ENCODE results near the gene ADGRG7.
A peak's percentile ranks its signal among the peaks of the same experiment; 100 is the strongest.

ADGRG7 gene

DNA sequence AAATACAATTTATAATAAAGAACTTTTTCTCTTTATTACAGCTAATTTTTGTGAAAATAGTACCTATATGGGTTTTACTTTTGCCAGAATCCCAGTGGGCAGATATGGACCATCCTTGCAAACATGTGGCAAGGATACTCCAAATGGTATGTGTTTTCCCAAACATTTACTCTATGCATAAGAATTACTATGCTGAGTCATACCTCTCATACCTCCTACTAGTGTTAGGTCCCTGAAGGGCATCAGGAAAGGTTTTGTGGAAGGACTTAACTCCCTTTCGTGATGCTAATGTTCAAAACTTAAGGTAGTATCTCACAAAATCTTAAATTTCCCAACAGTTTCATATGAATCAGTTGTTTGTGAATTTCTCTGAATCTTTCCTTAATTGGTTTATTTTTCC, 21.3 kb downstream of the ADGRG7 start:
- no peak for DNase-seq (ENCODE audit: insufficient read length, low spot score)
- TF ChIP-seq CTCF (IDR thresholded peaks at IDR 0.05; ENCODE audit: insufficient read depth, missing control alignments): no peak
- no peak for FAIRE-seq

GRCh38 chr3:100631236-100631635, 21.8 kb downstream of the ADGRG7 start:
- FAIRE-seq (no peak), DNase-seq (ENCODE audit: insufficient read length, low spot score) (no peak)
- no peak for TF ChIP-seq CTCF (IDR thresholded peaks at IDR 0.05; ENCODE audit: insufficient read depth, missing control alignments)

DNA sequence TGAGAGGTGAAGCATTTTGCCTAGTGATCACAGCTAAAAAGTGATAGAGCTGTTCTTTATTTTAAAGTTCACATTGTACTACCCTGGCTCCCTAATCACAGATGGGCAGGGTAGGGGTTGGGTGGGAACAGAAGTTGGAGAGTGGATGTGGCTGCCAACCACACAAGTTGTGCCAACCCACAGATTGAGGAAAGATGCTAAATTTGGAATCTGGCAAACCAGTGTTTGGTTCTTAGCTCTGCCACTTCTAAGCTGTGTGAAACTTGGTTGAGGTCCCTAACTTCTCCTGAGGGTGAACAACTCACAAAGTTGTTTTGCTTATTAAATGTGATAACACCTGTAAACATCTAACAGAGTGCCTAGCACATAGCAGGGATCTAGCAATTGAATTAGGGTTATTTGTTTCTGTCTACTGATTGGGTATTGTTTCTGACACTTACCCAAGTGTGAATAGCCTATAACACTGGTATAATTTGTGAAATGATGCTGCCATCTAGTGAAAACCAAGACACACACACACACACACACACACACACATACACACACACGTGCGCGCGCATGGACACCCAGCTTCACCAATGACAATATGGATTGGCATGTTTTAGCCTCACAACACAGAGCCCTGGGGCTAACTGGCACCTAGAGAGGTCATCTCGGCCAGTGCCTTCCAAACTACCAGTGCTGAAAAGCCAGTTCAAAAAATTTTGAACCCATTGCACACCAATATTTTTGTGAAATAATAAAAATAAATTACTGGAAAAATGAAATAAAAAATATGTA, 25.3 kb downstream of the ADGRG7 start:
- FAIRE-seq (no peak), DNase-seq (ENCODE audit: insufficient read length, low spot score) (no peak)
- TF ChIP-seq CTCF (IDR thresholded peaks at IDR 0.05; ENCODE audit: insufficient read depth, missing control alignments): peak; percentile 48

DNA sequence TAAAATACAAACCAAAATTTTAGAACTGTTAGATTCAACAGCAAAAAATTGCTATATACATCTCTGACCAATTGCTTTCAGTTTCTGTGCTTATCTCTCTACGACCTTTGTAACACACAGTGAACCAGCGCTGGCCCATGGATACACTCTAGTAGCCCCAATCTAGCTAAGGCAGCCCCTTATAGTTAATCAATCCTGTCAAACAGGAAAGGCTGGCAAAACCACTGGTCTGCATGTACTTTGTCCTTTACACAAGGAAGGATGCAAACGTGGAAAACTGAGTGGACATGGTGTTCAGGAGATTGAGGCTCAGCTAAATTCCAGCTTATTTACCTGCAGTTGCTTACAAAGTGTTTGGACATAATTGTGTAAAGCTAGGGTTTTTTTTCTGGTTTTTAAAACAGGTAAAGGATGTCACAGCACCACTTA, 25.9 kb downstream of the ADGRG7 start:
- no peak for FAIRE-seq
- DNase-seq (ENCODE audit: insufficient read length, low spot score): no peak
- TF ChIP-seq CTCF (IDR thresholded peaks at IDR 0.05; ENCODE audit: insufficient read depth, missing control alignments): no peak

DNA sequence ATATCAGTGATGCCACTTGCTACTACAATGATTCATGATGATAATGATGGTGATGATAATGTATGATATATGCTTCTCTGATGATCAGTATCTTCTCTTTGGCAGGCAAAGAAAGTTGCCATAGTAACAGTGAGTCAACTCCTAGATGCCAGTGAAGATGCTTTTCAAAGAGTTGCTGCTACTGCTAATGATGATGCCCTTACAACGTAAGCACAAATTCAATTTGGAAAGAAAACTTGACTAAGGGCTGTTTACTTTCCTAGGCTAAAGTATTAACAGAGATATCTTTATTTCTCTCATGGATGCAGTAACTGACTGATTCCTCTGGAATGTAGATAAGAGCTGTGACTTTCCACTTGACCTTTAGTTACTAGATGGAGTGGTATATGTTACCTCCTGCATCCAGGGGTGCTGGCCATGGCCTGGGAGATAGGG, 27.8 kb downstream of the ADGRG7 start:
- TF ChIP-seq CTCF (IDR thresholded peaks at IDR 0.05; ENCODE audit: insufficient read depth, missing control alignments): no peak
- DNase-seq (ENCODE audit: insufficient read length, low spot score) (no peak), FAIRE-seq (no peak)

DNA sequence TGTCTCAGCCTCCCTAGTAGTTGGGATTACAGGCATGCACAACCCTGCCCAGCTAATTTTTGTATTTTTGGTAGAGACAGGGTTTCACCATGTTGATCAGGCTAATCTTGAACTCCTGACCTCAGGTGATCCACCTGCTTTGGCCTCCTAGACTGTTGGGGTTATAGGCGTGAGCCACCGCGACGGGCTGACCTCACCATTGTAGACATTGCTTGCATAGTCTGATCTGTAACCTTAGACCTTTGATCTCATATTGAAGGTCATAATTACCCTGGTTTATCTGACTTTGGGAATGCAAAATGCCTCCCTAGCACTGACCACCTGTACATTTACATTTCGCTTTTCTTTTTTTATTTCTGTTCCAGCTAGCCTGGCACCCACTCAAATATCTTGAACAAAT, 31.2 kb downstream of the ADGRG7 start:
- no peak for TF ChIP-seq CTCF (IDR thresholded peaks at IDR 0.05; ENCODE audit: insufficient read depth, missing control alignments)
- DNase-seq (ENCODE audit: insufficient read length, low spot score): no peak
- FAIRE-seq: no peak

DNA sequence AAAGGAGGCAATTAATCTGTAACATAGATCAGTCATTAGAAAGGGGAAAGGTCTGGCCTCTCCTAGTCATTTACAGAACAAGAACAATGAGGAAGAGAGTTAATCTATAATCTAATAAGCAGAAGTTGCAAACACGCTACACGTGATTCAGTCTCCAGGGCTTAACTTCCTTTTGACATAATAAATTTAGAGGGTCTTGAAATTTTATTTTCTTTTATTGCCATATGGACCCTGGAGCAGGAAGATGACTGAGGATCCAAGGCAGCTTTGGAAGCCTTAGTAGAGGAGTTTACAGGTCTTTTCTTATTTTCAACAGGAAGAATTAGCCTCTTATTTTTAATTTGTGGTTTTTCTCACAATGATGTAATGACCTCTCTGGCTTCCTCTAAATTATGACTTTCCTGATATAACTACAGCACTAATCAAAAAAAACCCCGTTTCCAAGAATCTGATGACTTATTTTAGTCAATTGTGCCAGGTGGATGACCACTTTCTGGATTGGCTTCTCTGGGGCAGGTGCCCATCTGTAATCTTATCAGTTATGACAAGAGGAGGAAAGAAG, 32.2 kb downstream of the ADGRG7 start:
- FAIRE-seq: no peak
- no peak for DNase-seq (ENCODE audit: insufficient read length, low spot score)
- no peak for TF ChIP-seq CTCF (IDR thresholded peaks at IDR 0.05; ENCODE audit: insufficient read depth, missing control alignments)

Measured in D721Med (cell line).